Liver (tissue), 10 donors: ENCODE measurements around the gene THOC7. TPM values are rescaled to one million over a fixed set of nuclear protein-coding genes. Genes with fewer than 3 reads are reported as not detected.

Source experiments
- DNase-seq: peaks from one replicate; pipeline ENCODE4 v3.0.0-alpha.2; 2017; ENCODE audit warnings: low spot score
- H3K27ac ChIP-seq, 2 donors: one replicate each; pipeline ENCODE4 v1.7.0; 2013; ENCODE audit warnings: inconsistent platforms in 2 of 2, low read length in 2 of 2, control low read depth in 1 of 2, low read depth in 1 of 2, mild to moderate bottlenecking in 1 of 2
- H3K27me3 ChIP-seq, 4 donors: one replicate each; pipeline versions ENCODE4 v1.6.1 to v1.7.0; 2013; ENCODE audit warnings: low read length in 3 of 4, inconsistent platforms in 1 of 4, mild to moderate bottlenecking in 1 of 4, moderate library complexity in 1 of 4; ENCODE audit not compliant: control insufficient read depth in 4 of 4, insufficient read depth in 4 of 4
- H3K36me3 ChIP-seq, 4 donors: one replicate each; pipeline versions ENCODE4 v1.6.1 to v1.7.0; 2013; ENCODE audit warnings: low read length in 3 of 4, mild to moderate bottlenecking in 3 of 4, low read depth in 1 of 4, moderate library complexity in 1 of 4; ENCODE audit not compliant: control insufficient read depth in 4 of 4, insufficient read depth in 3 of 4
- H3K4me1 ChIP-seq, 4 donors: one replicate each; pipeline versions ENCODE4 v1.6.1 to v1.7.0; 2013; ENCODE audit warnings: low read length in 3 of 4, mild to moderate bottlenecking in 3 of 4, moderate library complexity in 1 of 4; ENCODE audit not compliant: control insufficient read depth in 4 of 4, insufficient read depth in 4 of 4
- H3K4me3 ChIP-seq, 3 donors: one replicate each; pipeline versions ENCODE4 v1.6.1 to v1.7.0; 2013; ENCODE audit warnings: low read length in 3 of 3, control low read depth in 1 of 3, low read depth in 1 of 3, mild to moderate bottlenecking in 1 of 3
- H3K9ac ChIP-seq, 2 donors: one replicate each; pipeline ENCODE4 v1.7.0; 2013; ENCODE audit warnings: low read length in 2 of 2, mild to moderate bottlenecking in 2 of 2, moderate library complexity in 2 of 2, control low read depth in 1 of 2, low read depth in 1 of 2
- H3K9me3 ChIP-seq, 4 donors: one replicate each; pipeline versions ENCODE4 v1.6.1 to v1.7.0; 2013; ENCODE audit warnings: low read length in 3 of 4; ENCODE audit not compliant: control insufficient read depth in 4 of 4
- CTCF ChIP-seq: fragments of 150-350 bp; IDR thresholded peaks from 2 replicates; pipeline ENCODE4 v1.5.1; 2017; ENCODE audit warnings: improper control_type of control experiment, low read depth, low read length; ENCODE audit not compliant: missing input control
- FOXA2 ChIP-seq: IDR thresholded peaks from 2 replicates; pipeline ENCODE4 v1.6.1; 2016; ENCODE audit warnings: antibody characterized with exemption
- HNF4A ChIP-seq, 2 donors: conservative IDR thresholded peaks; 2 replicates each; pipeline ENCODE4 v1.6.1; 2016; ENCODE audit warnings: antibody characterized with exemption in 2 of 2, mild to moderate bottlenecking in 2 of 2
- JUND ChIP-seq, 2 donors: IDR thresholded peaks; 2 replicates each; pipeline ENCODE4 v1.6.1; 2016; ENCODE audit warnings: antibody characterized with exemption in 2 of 2
- RAD21 ChIP-seq, 2 donors: IDR thresholded peaks; 2 replicates each; pipeline ENCODE4 v1.6.1; 2016; ENCODE audit warnings: antibody characterized with exemption in 2 of 2, mild to moderate bottlenecking in 2 of 2
- RXRA ChIP-seq, 2 donors: IDR thresholded peaks; 2 replicates each; pipeline ENCODE4 v1.6.1; 2017 to 2018; ENCODE audit warnings: antibody characterized with exemption in 2 of 2, mild to moderate bottlenecking in 1 of 2
- TAF1 ChIP-seq: conservative IDR thresholded peaks from 2 replicates; pipeline ENCODE4 v1.6.1; 2016; ENCODE audit warnings: antibody characterized with exemption, mild to moderate bottlenecking
- YY1 ChIP-seq: IDR thresholded peaks from 2 replicates; pipeline ENCODE4 v1.6.1; 2016; ENCODE audit warnings: antibody characterized with exemption, mild to moderate bottlenecking
- ZBTB33 ChIP-seq: IDR thresholded peaks from 2 replicates; pipeline ENCODE4 v1.6.1; 2016; ENCODE audit warnings: antibody characterized with exemption
- WGBS: extraction: QIAGEN DNeasy Blood & Tissue Kit; methylation state at CpG from one replicate; pipeline ENCODE4 v1.1.7; 2013; 5-methylcytosine and 5-hydroxymethylcytosine counted together
- polyA plus RNA-seq, 2 donors: library from polyadenylated mRNA; stranded (reverse) in 1 of 2; unstranded in 1 of 2; fragments of 200-250 nt in 1 of 2; fragments of >200 nt in 1 of 2; fragmentation: Nextera tagmentation in 1 of 2; extraction: Ambion mirVana in 1 of 2; gene quantifications; one replicate each; pipeline versions ENCODE4 v1.2.1 to v1.2.3, GENCODE V29; 2013 to 2015
- small RNA-seq: library from RNA; depleted of rRNA; stranded (forward); fragments of <200 nt; gene quantifications from one replicate; pipeline ENCODE3, GENCODE V24; 2014
- total RNA-seq, 2 donors: library from RNA; depleted of rRNA; stranded (reverse); fragments of >200 nt; gene quantifications; one replicate each; pipeline ENCODE4 v1.2.3, GENCODE V29; 2014
- donor health status: healthy.
- donor health status: healthy.
- donor health status: healthy.
- donor health status: healthy.
- donor health status: healthy.

THOC7 gene
- total and polyA plus RNA-seq, 4 donors: 11.7 to 38.6 (median 23.0) TPM

GRCh38 chr3:63795438-63795837, 68.2 kb downstream of the THOC7 start (continued):
- TF ChIP-seq ZBTB33 (no peak), RXRA (IDR thresholded peaks at IDR 0.05) (no peak)

GRCh38 chr3:63791974-63792373, 71.6 kb downstream of the THOC7 start:
- H3K27me3 ChIP-seq: no peaks in the 10 kb centered on the region
- no peak overlapping the region for H3K27ac ChIP-seq
- 15% methylated on average over 1 of the region's 1 CpG for WGBS
- no peaks in the 10 kb centered on the region for H3K9me3 ChIP-seq
- no peaks in the 10 kb centered on the region for H3K36me3 ChIP-seq
- TF ChIP-seq TAF1 (no peak), RAD21 (IDR thresholded peaks at IDR 0.05) (peak; percentile 42 to 56), FOXA2 (no peak), CTCF (peak; percentile 16), HNF4A (conservative IDR thresholded peaks at IDR 0.05) (no peak), YY1 (no peak), JUND (IDR thresholded peaks at IDR 0.05) (no peak)
- no peak overlapping the region for H3K9ac ChIP-seq
- no peak overlapping the region for H3K4me3 ChIP-seq
- DNase-seq: no peak
- H3K4me1 ChIP-seq: no peaks in the 10 kb centered on the region

Small RNAs within 50 kb of the gene (small RNA-seq; reads per million reads assigned to genes)
- not detected for gene SCAANT1

Other genes starting within 250 kb of the THOC7 start
- not detected for gene SNTN, start 211.1 kb downstream of the THOC7 start, total RNA-seq
- not detected for gene SNTN, start 211.1 kb downstream of the THOC7 start, polyA plus RNA-seq
- not detected for gene C3orf49, start 44.5 kb downstream of the THOC7 start, total RNA-seq
- under 1 TPM in 1 of 2 donors, not detected in 1; 0.13 TPM for gene C3orf49, start 44.5 kb downstream of the THOC7 start, polyA plus RNA-seq
- gene ATXN7, start 62 bp upstream of the THOC7 start, total RNA-seq: 10 to 100 TPM in 1 of 2 donors, 1 to 10 TPM in 1; 7.7 to 13.6 TPM
- gene ATXN7, start 62 bp upstream of the THOC7 start, polyA plus RNA-seq: 1 to 10 TPM; 2.8 to 3.5 TPM
- gene SCAANT1, start 48.6 kb upstream of the THOC7 start, total RNA-seq: not detected
- not detected for gene SCAANT1, start 48.6 kb upstream of the THOC7 start, polyA plus RNA-seq
- gene PSMD6, start 159.7 kb upstream of the THOC7 start, total RNA-seq: 10 to 100 TPM; 54.6 to 72.7 TPM
- 10 to 100 TPM; 49.3 to 55.2 TPM for gene PSMD6, start 159.7 kb upstream of the THOC7 start, polyA plus RNA-seq